B cell (primary cell): ENCODE results near the gene DLG2. TPM values are rescaled to one million over a fixed set of nuclear protein-coding genes. Genes with fewer than 3 reads are reported as not detected.

Experiments
- ATAC-seq: fragments of 200-7000 bp; cut with Tn5 transposase; one replicate; pipeline ENCODE4 v1.10.0; 2021; ENCODE audit warnings: low read depth, mild to moderate bottlenecking, moderate number of reproducible peaks, moderate library complexity
- CTCF ChIA-PET: fragments of 350-600 bp; sonication (Branson Sonifier 250); formaldehyde crosslinking; loops from one replicate; lab custom pipeline; 2021; ENCODE audit warnings: antibody characterized with exemption, inconsistent platforms; lab: Charles Lee
- POLR2A ChIA-PET: fragments of 350-600 bp; sonication (Branson Sonifier 250); formaldehyde crosslinking; loops from one replicate; lab custom pipeline; 2021; ENCODE audit warnings: antibody characterized with exemption; lab: Charles Lee
- DNase-seq: peaks from one replicate; pipeline ENCODE4 v3.0.0; 2013
- H2AFZ ChIP-seq: 2 replicates; pipeline ENCODE4 v1.6.1; 2012; ENCODE audit warnings: mild to moderate bottlenecking, low read depth, low read length; ENCODE audit not compliant: insufficient read depth, poor library complexity, severe bottlenecking
- H3K27ac ChIP-seq, 2 donors: 1 replicate in 1 of 2; 2 replicates in 1 of 2; pipeline ENCODE4 v1.5.1; 2012 to 2013; ENCODE audit warnings: low read length in 2 of 2, mild to moderate bottlenecking in 2 of 2, moderate library complexity in 1 of 2
- H3K27me3 ChIP-seq, 4 experiments: fragments of 200-600 bp in 1 of 4; sonication (generic) in 1 of 4; replicated peaks in 1 of 4; 1 replicate in 2 of 4; 2 replicates in 2 of 4; pipeline versions ENCODE4 v1.6.1 to v1.7.0; 2013 to 2016; ENCODE audit warnings: low read length in 3 of 4, mild to moderate bottlenecking in 2 of 4, mixed read lengths in 1 of 4, moderate library complexity in 1 of 4; ENCODE audit not compliant: insufficient read depth in 4 of 4, control insufficient read depth in 3 of 4; ENCODE audit errors: control extremely low read depth in 1 of 4
- H3K36me3 ChIP-seq, 2 experiments: replicated peaks in 1 of 2; 1 replicate in 1 of 2; 2 replicates in 1 of 2; pipeline versions ENCODE4 v1.6.1 to v1.7.1; 2013; ENCODE audit warnings: low read length in 1 of 2; ENCODE audit not compliant: insufficient read depth in 2 of 2, control insufficient read depth in 1 of 2; ENCODE audit errors: control extremely low read depth in 1 of 2, extremely low read depth in 1 of 2
- H3K4me1 ChIP-seq, 2 donors: fragments of 200-600 bp in 1 of 2; sonication (generic) in 1 of 2; 1 replicate in 1 of 2; 2 replicates in 1 of 2; pipeline versions ENCODE4 v1.5.1 to v1.6.1; 2013 to 2017; ENCODE audit warnings: low read length in 2 of 2; ENCODE audit not compliant: control insufficient read depth in 2 of 2, insufficient read depth in 2 of 2
- H3K4me2 ChIP-seq: replicated peaks from 2 replicates; pipeline ENCODE3; 2012; ENCODE audit warnings: mild to moderate bottlenecking, low read depth, low read length; ENCODE audit not compliant: poor library complexity, severe bottlenecking
- H3K4me3 ChIP-seq, 5 experiments: fragments of 200-600 bp in 1 of 5; sonication (generic) in 1 of 5; 1 replicate in 3 of 5; 2 replicates in 2 of 5; pipeline versions ENCODE4 v1.5.1 to v1.7.0; 2011 to 2016; ENCODE audit warnings: low read length in 4 of 5, mild to moderate bottlenecking in 4 of 5, low read depth in 2 of 5, control low read depth in 1 of 5, moderate library complexity in 1 of 5; ENCODE audit not compliant: insufficient read depth in 1 of 5; ENCODE audit errors: control extremely low read depth in 1 of 5, extremely low read depth in 1 of 5
- H3K79me2 ChIP-seq: fragments of 200-600 bp; sonication (generic); one replicate; pipeline ENCODE4 v1.6.0; 2016; ENCODE audit warnings: low read length; ENCODE audit not compliant: control insufficient read depth, insufficient read depth
- H3K9ac ChIP-seq: fragments of 200-600 bp; sonication (generic); 2 replicates; pipeline ENCODE4 v1.6.1; 2017; ENCODE audit warnings: mild to moderate bottlenecking, low read length, moderate library complexity
- H3K9me3 ChIP-seq, 3 donors: one replicate each; pipeline versions ENCODE4 v1.6.1 to v1.7.1; 2013; ENCODE audit warnings: low read length in 2 of 3; ENCODE audit not compliant: control insufficient read depth in 2 of 3, insufficient read depth in 1 of 3; ENCODE audit errors: control extremely low read depth in 1 of 3
- H4K20me1 ChIP-seq: 2 replicates; pipeline ENCODE4 v1.6.0; 2012; ENCODE audit warnings: mild to moderate bottlenecking, low read length; ENCODE audit not compliant: insufficient read depth, control insufficient read depth, poor library complexity, severe bottlenecking
- H3K27ac Mint-ChIP-seq: one replicate; pipeline ENCODE4 v1.8.0; 2021; ENCODE audit warnings: mixed read lengths
- H3K27me3 Mint-ChIP-seq: one replicate; pipeline ENCODE4 v1.8.0; 2021; ENCODE audit warnings: mixed read lengths
- H3K4me1 Mint-ChIP-seq: one replicate; pipeline ENCODE4 v1.8.0; 2021; ENCODE audit warnings: mixed read lengths
- H3K4me3 Mint-ChIP-seq: one replicate; pipeline ENCODE4 v1.8.0; 2021; ENCODE audit warnings: mixed read lengths
- H3K9me3 Mint-ChIP-seq: one replicate; pipeline ENCODE4 v1.8.0; 2022; ENCODE audit warnings: mixed read lengths; ENCODE audit not compliant: insufficient read depth
- CTCF ChIP-seq: fragments of 200-600 bp; IDR thresholded peaks from one replicate; pipeline ENCODE4 v1.8.0; 2022; ENCODE audit warnings: antibody characterized with exemption, mild to moderate bottlenecking
- EZH2 ChIP-seq: IDR thresholded peaks from 2 replicates; pipeline ENCODE4 v1.6.1; 2012; ENCODE audit warnings: borderline replicate concordance, low read depth, mild to moderate bottlenecking, moderate library complexity, low read length; ENCODE audit not compliant: insufficient read depth, poor library complexity, severe bottlenecking
- whole genome bisulfite sequencing: methylation state at CpG from one replicate; pipeline ENCODE4 v1.1.5; 2013; ENCODE audit warnings: missing lambda C conversion rate; ENCODE audit not compliant: insufficient coverage; 5-methylcytosine and 5-hydroxymethylcytosine counted together
- intact Hi-C: fragments of 100-400 bp; cut with micrococcal nuclease; formaldehyde crosslinking; loops from one replicate; pipeline ENCODE4 v1.10.0; 2022
- polyA plus RNA-seq: library from polyadenylated mRNA; depleted of rRNA; stranded (reverse); fragments of >200 nt; gene quantifications from 2 replicates; pipeline ENCODE4 v1.2.3, GENCODE V29; 2012
- total RNA-seq, 2 donors: library from RNA; stranded (reverse); fragments of 120-200 nt in 1 of 2; gene quantifications; 1 replicate in 1 of 2; 2 replicates in 1 of 2; pipeline versions ENCODE4 v1.2.3 to v1.2.4, GENCODE V29; 2013 to 2022

DLG2 gene
- total and polyA plus RNA-seq, 2 donors (not counting 1 experiment from before 2014, with no cell fraction given), result 0.54 to 5.4 TPM

- Mint-ChIP-seq H3K9me3 (no peaks in the 10 kb centered on the region), H3K27me3 (no peaks in the 10 kb centered on the region), H3K4me1 (no peaks in the 10 kb centered on the region), H3K27ac (no peak overlapping the region), H3K4me3 (no peak overlapping the region)
- Histone ChIP-seq H4K20me1 (no peaks in the 10 kb centered on the region), H3K4me1 (no peaks in the 10 kb centered on the region), H3K4me3 (no peak overlapping the region), H3K4me2 (no peak overlapping the region), H2AFZ (no peak overlapping the region), H3K36me3 (no peaks in the 10 kb centered on the region), H3K9me3 (no peaks in the 10 kb centered on the region), H3K27ac (no peak overlapping the region), H3K79me2 (no peaks in the 10 kb centered on the region), H3K9ac (no peak overlapping the region), H3K27me3 (no peaks in the 10 kb centered on the region)
- TF ChIP-seq EZH2 (no peak), CTCF (no peak)
- ChIA-PET CTCF (no interaction called here), POLR2A (interaction anchor here (0.6 kb wide), 1 partner anchor 16 kb away, joined by 3 read pairs; no protein-coding TSS in a partner anchor)
- WGBS, result 75% methylated on average over 4 of the region's 5 CpGs
- intact Hi-C loops, result loop anchor here (5.0 to 10.0 kb wide), 3 partner anchors 376 to 1323 kb away; no protein-coding TSS in a partner anchor
- DNase-seq, result no peak
- ATAC-seq, result no peak
Measured at GRCh38 chr11:85599083-85599482, 28.1 kb downstream of the DLG2 start.

- H2AFZ ChIP-seq, result no peak overlapping the region
- no peaks in the 10 kb centered on the region for H3K79me2 ChIP-seq
- H3K4me1 ChIP-seq, result no peaks in the 10 kb centered on the region
- H3K4me3 ChIP-seq, result no peak overlapping the region
- no peaks in the 10 kb centered on the region for H4K20me1 ChIP-seq
- Mint-ChIP-seq H3K4me1 (no peaks in the 10 kb centered on the region), H3K9me3 (no peaks in the 10 kb centered on the region), H3K27me3 (no peaks in the 10 kb centered on the region), H3K27ac (no peak overlapping the region), H3K4me3 (no peak overlapping the region)
- H3K9ac ChIP-seq, result no peak overlapping the region
- CTCF ChIA-PET, result interaction anchor here (0.9 to 1.0 kb wide), 2 partner anchors 31 to 258 kb away, joined by 4 read pairs; partner anchors contain the start of genes CCDC83 and TMEM126B
- WGBS, result no CpG with 5 or more reads among the region's 2 CpGs
- no peaks in the 10 kb centered on the region for H3K27me3 ChIP-seq
- no peaks in the 10 kb centered on the region for H3K36me3 ChIP-seq
- H3K27ac ChIP-seq, result no peak overlapping the region
- H3K9me3 ChIP-seq, result no peaks in the 10 kb centered on the region
- no peak for TF ChIP-seq EZH2
- TF ChIP-seq CTCF, result no peak
- ATAC-seq (no peak), DNase-seq (no peak)
- intact Hi-C loops, result loop anchor here (5.0 to 10.0 kb wide), 3 partner anchors 378 to 1325 kb away; no protein-coding TSS in a partner anchor
- POLR2A ChIA-PET, result no interaction called here
- H3K4me2 ChIP-seq, result no peak overlapping the region
Measured at GRCh38 chr11:85596886-85597285, 30.3 kb downstream of the DLG2 start.
